Measurements from ENCODE around the gene CTIF. TPM values are rescaled to one million over a fixed set of nuclear protein-coding genes. Genes with fewer than 3 reads are reported as not detected.

Gene CTIF
- polyA plus RNA-seq, 1 of the 3 experiments (the other 2 are of a cell fraction) = 47.2 TPM

GRCh38 chr18:48753691-48754090 is 214.9 kb downstream of the CTIF start:
- H2AFZ ChIP-seq (ENCODE audit: low read depth) = no peak overlapping the region
- 0 out of 2 replicates have a peak, but pooled peaks cover 2% of the 10 kb centered on the region for H4K20me1 ChIP-seq (ENCODE audit: insufficient read depth)
- H3K36me3 ChIP-seq (replicated peaks in 1 of 2; ENCODE audit: control insufficient read depth in 1 of 2, insufficient read depth in 2 of 2, low read length in 1 of 2) = peaks cover 0 to 12% of the 10 kb centered on the region in 2 experiments
- 99% methylated on average over 8 of the region's 11 CpGs for WGBS (ENCODE audit: low lambda C conversion rate)
- H3K27me3 ChIP-seq (ENCODE audit: insufficient read depth) = no peaks in the 10 kb centered on the region
- H3F3A ChIP-seq (replicated peaks; ENCODE audit: insufficient read depth) = no peaks in the 10 kb centered on the region
- no peaks in the 10 kb centered on the region for H3K9me2 ChIP-seq
- no peak for TF ChIP-seq USF1 (IDR thresholded peaks at IDR 0.05; ENCODE audit: borderline replicate concordance, low read depth)
- no peak for TF ChIP-seq GABPA (IDR thresholded peaks at IDR 0.05; ENCODE audit: low read depth)
- no peak overlapping the region; a peak in 1 of 4 replicates for H3K27ac ChIP-seq (ENCODE audit: low read depth in 2 of 2, low read length in 1 of 2)
- ChIA-PET POLR2A (no interaction called here), CTCF (no interaction called here)
- peaks cover 0 to 43% of the 10 kb centered on the region in 2 experiments; a peak in 2 of 4 replicates for H3K4me1 ChIP-seq (ENCODE audit: control insufficient read depth in 1 of 2, insufficient read depth in 2 of 2, low read depth in 1 of 2, low read length in 1 of 2)
- H3K4me2 ChIP-seq = no peak overlapping the region
- peaks cover 3% of the 10 kb centered on the region; the same call in 1 of the 2 replicates for H3K79me2 ChIP-seq (ENCODE audit: insufficient read depth)
- H3K9ac ChIP-seq = no peak overlapping the region
- no peak for DNase-seq
- H3K9me3 ChIP-seq = no peaks in the 10 kb centered on the region
- no peak overlapping the region for H3K4me3 ChIP-seq (ENCODE audit: low read depth in 2 of 2, low read length in 1 of 2)

GRCh38 chr18:48754559-48754958 is 215.7 kb downstream of the CTIF start:
- ChIA-PET CTCF (no interaction called here), POLR2A (no interaction called here)
- Histone ChIP-seq H2AFZ (ENCODE audit: low read depth) (no peak overlapping the region), H3K79me2 (ENCODE audit: insufficient read depth) (peaks cover 3% of the 10 kb centered on the region; the same call in 1 of the 2 replicates), H3K4me2 (no peak overlapping the region), H3K9ac (no peak overlapping the region), H3K36me3 (replicated peaks in 1 of 2; ENCODE audit: control insufficient read depth in 1 of 2, insufficient read depth in 2 of 2, low read length in 1 of 2) (peaks cover 0 to 21% of the 10 kb centered on the region in 2 experiments), H3K27me3 (ENCODE audit: insufficient read depth) (no peaks in the 10 kb centered on the region), H3K9me2 (no peaks in the 10 kb centered on the region), H3K27ac (ENCODE audit: low read depth in 2 of 2, low read length in 1 of 2) (no peak overlapping the region), H3K4me1 (ENCODE audit: control insufficient read depth in 1 of 2, insufficient read depth in 2 of 2, low read depth in 1 of 2, low read length in 1 of 2) (peaks cover 0 to 43% of the 10 kb centered on the region in 2 experiments; a peak in 2 of 4 replicates), H3K4me3 (ENCODE audit: low read depth in 2 of 2, low read length in 1 of 2) (no peak overlapping the region), H3K9me3 (no peaks in the 10 kb centered on the region), H3F3A (replicated peaks; ENCODE audit: insufficient read depth) (no peaks in the 10 kb centered on the region), H4K20me1 (ENCODE audit: insufficient read depth) (no peaks in the 10 kb centered on the region)
- no peak for DNase-seq
- WGBS (ENCODE audit: low lambda C conversion rate) = 100% methylated on average over 5 of the region's 5 CpGs
- TF ChIP-seq POLR2AphosphoS5 (IDR thresholded peaks at IDR 0.05; ENCODE audit: low read depth, low read length) (no peak), FOSL2 (IDR thresholded peaks at IDR 0.05; ENCODE audit: borderline replicate concordance, low read depth) (no peak), RCOR1 (IDR thresholded peaks at IDR 0.05; ENCODE audit: low read length) (no peak), SIN3A (IDR thresholded peaks at IDR 0.05; ENCODE audit: borderline replicate concordance, low read depth, low read length) (no peak)

- Histone ChIP-seq H3K4me3 (ENCODE audit: low read depth in 2 of 2, low read length in 1 of 2) (no peak overlapping the region), H3K27me3 (ENCODE audit: insufficient read depth) (no peaks in the 10 kb centered on the region), H4K20me1 (ENCODE audit: insufficient read depth) (no peaks in the 10 kb centered on the region), H3K79me2 (ENCODE audit: insufficient read depth) (peaks cover 3% of the 10 kb centered on the region; the same call in 1 of the 2 replicates), H3K4me2 (no peak overlapping the region), H3K9ac (no peak overlapping the region), H3K9me3 (no peaks in the 10 kb centered on the region), H3K36me3 (replicated peaks in 1 of 2; ENCODE audit: control insufficient read depth in 1 of 2, insufficient read depth in 2 of 2, low read length in 1 of 2) (peaks cover 0 to 25% of the 10 kb centered on the region in 2 experiments), H3K27ac (ENCODE audit: low read depth in 2 of 2, low read length in 1 of 2) (no peak overlapping the region), H3F3A (replicated peaks; ENCODE audit: insufficient read depth) (no peaks in the 10 kb centered on the region), H2AFZ (ENCODE audit: low read depth) (no peak overlapping the region), H3K4me1 (ENCODE audit: control insufficient read depth in 1 of 2, insufficient read depth in 2 of 2, low read depth in 1 of 2, low read length in 1 of 2) (peaks cover 0 to 43% of the 10 kb centered on the region in 2 experiments; a peak in 2 of 4 replicates), H3K9me2 (no peaks in the 10 kb centered on the region)
- no peak for DNase-seq
- POLR2A ChIA-PET = no interaction called here
- TF ChIP-seq CHD2 (IDR thresholded peaks at IDR 0.05; ENCODE audit: low read length, partially characterized antibody) = no peak
- TF ChIP-seq FOXM1 (IDR thresholded peaks at IDR 0.05; ENCODE audit: low read depth) = no peak
- TF ChIP-seq TCF12 (IDR thresholded peaks at IDR 0.05) = no peak
- WGBS (ENCODE audit: low lambda C conversion rate) = 96% methylated on average over 5 of the region's 6 CpGs
- CTCF ChIA-PET = interaction anchor here (1.4 kb wide), 1 partner anchor 36 kb away, joined by 3 read pairs; no protein-coding TSS in a partner anchor
Observed at GRCh38 chr18:48754993-48755473, 216.2 kb downstream of the CTIF start.

Data from SK-N-SH (cell line).